PFSK-1 (cell line): Measurements from ENCODE around the gene SLC44A1.

Source experiments
- POLR2AphosphoS5 ChIP-seq: IDR thresholded peaks from 2 replicates; pipeline ENCODE4 v1.6.1; 2012; ENCODE audit warnings: low read depth, mild to moderate bottlenecking, control low read depth, low read length, moderate library complexity
- REST ChIP-seq, 2 experiments: IDR thresholded peaks; 2 replicates each; pipeline versions ENCODE4 v1.6.1 to v1.8.0; 2011 to 2012; ENCODE audit warnings: low read depth in 2 of 2, low read length in 2 of 2, control low read depth in 1 of 2, inconsistent platforms in 1 of 2, mild to moderate bottlenecking in 1 of 2, moderate library complexity in 1 of 2; ENCODE audit not compliant: insufficient read depth in 1 of 2
- SIN3A ChIP-seq: IDR thresholded peaks from 2 replicates; pipeline ENCODE4 v1.6.1; 2012; ENCODE audit warnings: mild to moderate bottlenecking, low read length, moderate library complexity, borderline replicate concordance; ENCODE audit not compliant: insufficient read depth

- TF ChIP-seq POLR2AphosphoS5, result no peak
- no peak for TF ChIP-seq SIN3A
- TF ChIP-seq REST (IDR thresholded peaks at IDR 0.05; ENCODE audit: insufficient read depth in 1 of 2, low read depth in 2 of 2, low read length in 2 of 2), result no peak
Observed at GRCh38 chr9:105385381-105385985, 141.0 kb downstream of the SLC44A1 start.
